Lung (tissue), 16 donors: Measurements from ENCODE around the gene TMEM89. TPM values are rescaled to one million over a fixed set of nuclear protein-coding genes. Genes with fewer than 3 reads are reported as not detected.

Source experiments
- ATAC-seq: fragments of 200-7000 bp; cut with Tn5 transposase; one replicate; pipeline ENCODE4 v1.9.1; 2020; ENCODE audit warnings: moderate number of reproducible peaks; ENCODE audit not compliant: insufficient read depth, low FRiP score
- DNase-seq, 3 donors: peaks; one replicate each; pipeline ENCODE4 v3.0.0-alpha.2; 2013 to 2017
- H3K27ac ChIP-seq, 2 donors: one replicate each; pipeline ENCODE4 v1.5.1; 2013; ENCODE audit warnings: mild to moderate bottlenecking in 2 of 2, moderate library complexity in 2 of 2, control low read depth in 1 of 2, inconsistent platforms in 1 of 2, low read depth in 1 of 2, low read length in 1 of 2
- H3K27me3 ChIP-seq, 3 donors: one replicate each; pipeline ENCODE4 v1.5.1; 2013; ENCODE audit warnings: low read length in 2 of 3; ENCODE audit not compliant: control insufficient read depth in 3 of 3, insufficient read depth in 3 of 3
- H3K36me3 ChIP-seq, 4 donors: one replicate each; pipeline ENCODE4 v1.5.1; 2013; ENCODE audit warnings: low read length in 4 of 4, mild to moderate bottlenecking in 1 of 4, moderate library complexity in 1 of 4; ENCODE audit not compliant: control insufficient read depth in 4 of 4, insufficient read depth in 4 of 4
- H3K4me1 ChIP-seq, 5 donors: one replicate each; pipeline ENCODE4 v1.5.1; 2013; ENCODE audit warnings: low read length in 5 of 5, mild to moderate bottlenecking in 2 of 5, moderate library complexity in 1 of 5; ENCODE audit not compliant: control insufficient read depth in 5 of 5, insufficient read depth in 5 of 5
- H3K4me3 ChIP-seq: one replicate; pipeline ENCODE4 v1.5.1; 2013; ENCODE audit warnings: mild to moderate bottlenecking, control low read depth, moderate library complexity
- H3K9ac ChIP-seq, 2 donors: one replicate each; pipeline ENCODE4 v1.5.1; 2013; ENCODE audit warnings: low read length in 2 of 2, control low read depth in 1 of 2; ENCODE audit not compliant: insufficient read depth in 1 of 2
- H3K9me3 ChIP-seq, 4 donors: one replicate each; pipeline ENCODE4 v1.5.1; 2013; ENCODE audit warnings: low read length in 3 of 4, mild to moderate bottlenecking in 1 of 4, moderate library complexity in 1 of 4; ENCODE audit not compliant: control insufficient read depth in 4 of 4, insufficient read depth in 3 of 4
- CTCF ChIP-seq: IDR thresholded peaks from 2 replicates; pipeline ENCODE4 v1.5.1; 2012; ENCODE audit warnings: mild to moderate bottlenecking; ENCODE audit errors: control extremely low read depth, extremely low read depth
- WGBS, 2 donors: extraction: QIAGEN DNeasy Blood & Tissue Kit; methylation state at CpG; one replicate each; pipeline ENCODE4 v1.1.7; 2013; 5-methylcytosine and 5-hydroxymethylcytosine counted together
- long read RNA-seq, 5 donors: transcript quantifications; one replicate each; lab custom pipeline, GENCODE V29; 2026
- polyA plus RNA-seq, 2 donors: library from polyadenylated mRNA; stranded (reverse); fragments of 200-250 nt; gene quantifications; one replicate each; pipeline ENCODE4 v1.2.1, GENCODE V29; 2013
- total RNA-seq, 2 donors: library from RNA; depleted of rRNA in 1 of 2; stranded (reverse); fragments of >200 nt in 1 of 2; gene quantifications; one replicate each; pipeline ENCODE4 v1.2.1, GENCODE V29; 2014 to 2021
- donor health status: control.
- donor health status: control.
- donor health status: Bipolar disorder and iron deficiency.
- donor health status: healthy.
- donor health status: DM: yes; HTN: yes; CAD: no.

Gene TMEM89
- total RNA-seq (not detected), polyA plus RNA-seq (under 1 TPM in 1 of 2 donors, not detected in 1; 0.22 TPM)
- long read RNA-seq, donor 1, result 0 reads
- long read RNA-seq, donor 2, result 0 reads
- long read RNA-seq, donor 3, result 0 reads
- long read RNA-seq, donor 4, result 0 reads
- long read RNA-seq, donor 5, result 0 reads

GRCh38 chr3:48621461-48621869 is at the start of gene TMEM89:
Gene TMEM89 (minus strand): TSS chr3:48621769. CDS start chr3:48621756, 13 bp downstream.
- DNase-seq, result no peak
- H3K27ac ChIP-seq, result no peak within 1 kb of the TSS

GRCh38 chr3:48664929-48665328 is 43.4 kb upstream of the TMEM89 start:
- Histone ChIP-seq H3K9me3 (peaks cover 0 to 2% (median 0%) of the 10 kb centered on the region in 4 donors), H3K4me1 (peaks cover 0 to 24% (median 0%) of the 10 kb centered on the region in 5 donors), H3K4me3 (no peak overlapping the region), H3K9ac (no peak overlapping the region), H3K27me3 (peaks cover 0 to 10% (median 10%) of the 10 kb centered on the region in 3 donors), H3K27ac (no peak overlapping the region), H3K36me3 (no peaks in the 10 kb centered on the region)
- no peak for ATAC-seq
- no peak for TF ChIP-seq CTCF
- 91 to 94% methylated on average over 4 of the region's 4 CpGs for WGBS, 2 donors
- no peak for DNase-seq

More at GRCh38 chr3:48621461-48621869, at the start of gene TMEM89:
- TF ChIP-seq CTCF, result no peak
- peaks cover 0 to 10% (median 0%) of the 10 kb centered on the region in 4 donors for H3K9me3 ChIP-seq
- peaks cover 0 to 9% (median 2%) of the 10 kb centered on the region in 4 donors for H3K36me3 ChIP-seq
- no peaks in the 10 kb centered on the region for H3K27me3 ChIP-seq
- H3K4me3 ChIP-seq, result no peak within 1 kb of the TSS
- H3K9ac ChIP-seq, result no peak within 1 kb of the TSS
- 95 to 97% methylated on average over 19 of the region's 19 CpGs for WGBS, 2 donors
- H3K4me1 ChIP-seq, result no peaks in the 10 kb centered on the region
- no peak for ATAC-seq

- ATAC-seq (no peak), DNase-seq (no peak)
- Histone ChIP-seq H3K27ac (no peak overlapping the region), H3K27me3 (peaks cover 0 to 10% (median 10%) of the 10 kb centered on the region in 3 donors), H3K9me3 (peaks cover 0 to 4% (median 0%) of the 10 kb centered on the region in 4 donors), H3K9ac (no peak overlapping the region), H3K4me3 (no peak overlapping the region), H3K4me1 (peaks cover 0 to 24% (median 0%) of the 10 kb centered on the region in 5 donors), H3K36me3 (no peaks in the 10 kb centered on the region)
- 63 to 65% methylated on average over 11 of the region's 11 CpGs for WGBS, 2 donors
- TF ChIP-seq CTCF, result no peak
Measured at GRCh38 chr3:48664313-48664644, 42.7 kb upstream of the TMEM89 start.
